ENCODE data around the gene PLIN4.

DNA sequence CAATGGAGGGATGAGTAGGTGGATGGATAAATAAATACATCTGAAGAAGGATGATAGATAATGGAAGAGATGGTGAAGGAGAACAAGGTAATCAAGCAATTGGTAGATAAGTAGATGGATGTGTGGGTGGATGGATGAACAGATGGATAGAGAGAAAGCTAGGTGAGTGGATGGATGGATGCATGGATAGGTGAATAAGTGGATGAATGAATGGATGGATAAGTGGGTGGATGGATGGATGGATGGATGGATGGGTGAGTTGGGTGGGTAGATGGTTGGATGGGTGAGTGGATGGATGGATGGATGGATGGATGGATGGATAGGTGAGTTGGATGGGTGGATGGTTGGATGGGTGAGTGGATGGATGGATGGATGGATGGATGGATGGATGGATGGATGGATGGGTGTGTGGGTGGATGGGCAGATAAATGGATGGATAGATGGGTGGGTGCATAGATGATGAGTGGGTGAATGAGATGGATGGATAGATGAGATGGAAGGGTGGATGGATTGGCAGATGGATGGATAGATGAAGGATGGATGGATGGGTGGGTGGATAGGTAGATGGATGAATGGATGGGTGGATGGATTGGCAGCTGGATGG, 34.9 kb upstream of the PLIN4 start:
- no peak for TF ChIP-seq RB1 (IDR thresholded peaks at IDR 0.05; ENCODE audit: borderline replicate concordance)
- TF ChIP-seq EGR1 (IDR thresholded peaks at IDR 0.05; ENCODE audit: borderline replicate concordance in 1 of 2, low read depth in 2 of 2, low read length in 2 of 2) = no peak
- no peak for TF ChIP-seq MXI1 (IDR thresholded peaks at IDR 0.05; ENCODE audit: low read depth, low read length)
- TF ChIP-seq ESRRA (IDR thresholded peaks at IDR 0.05; ENCODE audit: low read length) = no peak
- TF ChIP-seq EZH2 (IDR thresholded peaks at IDR 0.05; ENCODE audit: borderline replicate concordance, control insufficient read depth, low read depth, low read length) = no peak
- TF ChIP-seq, protein P1, sequence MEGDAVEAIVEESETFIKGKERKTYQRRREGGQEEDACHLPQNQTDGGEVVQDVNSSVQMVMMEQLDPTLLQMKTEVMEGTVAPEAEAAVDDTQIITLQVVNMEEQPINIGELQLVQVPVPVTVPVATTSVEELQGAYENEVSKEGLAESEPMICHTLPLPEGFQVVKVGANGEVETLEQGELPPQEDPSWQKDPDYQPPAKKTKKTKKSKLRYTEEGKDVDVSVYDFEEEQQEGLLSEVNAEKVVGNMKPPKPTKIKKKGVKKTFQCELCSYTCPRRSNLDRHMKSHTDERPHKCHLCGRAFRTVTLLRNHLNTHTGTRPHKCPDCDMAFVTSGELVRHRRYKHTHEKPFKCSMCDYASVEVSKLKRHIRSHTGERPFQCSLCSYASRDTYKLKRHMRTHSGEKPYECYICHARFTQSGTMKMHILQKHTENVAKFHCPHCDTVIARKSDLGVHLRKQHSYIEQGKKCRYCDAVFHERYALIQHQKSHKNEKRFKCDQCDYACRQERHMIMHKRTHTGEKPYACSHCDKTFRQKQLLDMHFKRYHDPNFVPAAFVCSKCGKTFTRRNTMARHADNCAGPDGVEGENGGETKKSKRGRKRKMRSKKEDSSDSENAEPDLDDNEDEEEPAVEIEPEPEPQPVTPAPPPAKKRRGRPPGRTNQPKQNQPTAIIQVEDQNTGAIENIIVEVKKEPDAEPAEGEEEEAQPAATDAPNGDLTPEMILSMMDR (IDR thresholded peaks at IDR 0.05 in 2 of 3, conservative IDR thresholded peaks at IDR 0.05 in 1 of 3; ENCODE audit: control insufficient read depth in 2 of 3, extremely low read depth in 1 of 3, insufficient read depth in 1 of 3, low read depth in 3 of 3, low read length in 3 of 3) = no peak
- no peak for TF ChIP-seq TAF1 (IDR thresholded peaks at IDR 0.05; ENCODE audit: borderline replicate concordance, low read depth, low read length)
- TF ChIP-seq POLR2A (IDR thresholded peaks at IDR 0.05; ENCODE audit: low read depth, low read length) = no peak
- TF ChIP-seq RELA (IDR thresholded peaks at IDR 0.05; ENCODE audit: borderline replicate concordance, partially characterized antibody) = no peak
